ENCODE results near the gene PDE2A.
A peak's percentile ranks its signal among the peaks of the same experiment; 100 is the strongest.

The PDE2A gene

GRCh38 chr11:72589802-72590761 lies 84.1 kb downstream of the PDE2A start:
- peak in 1 of 2 experiments; percentile 46 for DNase-seq (ENCODE audit: low read depth in 2 of 2)

- no peak for DNase-seq (ENCODE audit: low read depth in 2 of 2)
Observed at GRCh38 chr11:72588421-72589410, 85.5 kb downstream of the PDE2A start.

GRCh38 chr11:72587696-72588095 lies 86.5 kb downstream of the PDE2A start:
- no peak for DNase-seq (ENCODE audit: low read depth in 2 of 2)

- DNase-seq (ENCODE audit: low read depth in 2 of 2): no peak
Observed at GRCh38 chr11:72586321-72587090, 87.7 kb downstream of the PDE2A start.

- peak in 1 of 2 experiments; percentile 42 for DNase-seq (ENCODE audit: low read depth in 2 of 2)
Observed at GRCh38 chr11:72585762-72586311, 88.4 kb downstream of the PDE2A start.

GRCh38 chr11:72584939-72585597 lies 89.2 kb downstream of the PDE2A start:
- no peak for DNase-seq (ENCODE audit: low read depth in 2 of 2)

- peak; percentile 26 to 37 for DNase-seq (ENCODE audit: low read depth in 2 of 2)
Observed at GRCh38 chr11:72584293-72584938, 89.8 kb downstream of the PDE2A start.

- DNase-seq (ENCODE audit: low read depth in 2 of 2): no peak
Observed at GRCh38 chr11:72583616-72584292, 90.5 kb downstream of the PDE2A start.

GRCh38 chr11:72583177-72583553 lies 91.1 kb downstream of the PDE2A start:
- DNase-seq (ENCODE audit: low read depth in 2 of 2): no peak

- DNase-seq (ENCODE audit: low read depth in 2 of 2): no peak
Observed at GRCh38 chr11:72582206-72583176, 91.7 kb downstream of the PDE2A start.

- no peak for DNase-seq (ENCODE audit: low read depth in 2 of 2)
Observed at GRCh38 chr11:72581067-72581466, 93.2 kb downstream of the PDE2A start.

- DNase-seq (ENCODE audit: low read depth in 2 of 2): no peak
Observed at GRCh38 chr11:72580642-72580950, 93.6 kb downstream of the PDE2A start.

- no peak for DNase-seq (ENCODE audit: low read depth in 2 of 2)
Observed at GRCh38 chr11:72579816-72580641, 94.2 kb downstream of the PDE2A start.

- no peak for DNase-seq (ENCODE audit: low read depth in 2 of 2)
Observed at GRCh38 chr11:72578991-72579815, 95.0 kb downstream of the PDE2A start.

GRCh38 chr11:72578566-72578965 lies 95.7 kb downstream of the PDE2A start:
- DNase-seq (ENCODE audit: low read depth in 2 of 2): no peak

GRCh38 chr11:72578051-72578450 lies 96.2 kb downstream of the PDE2A start:
- no peak for DNase-seq (ENCODE audit: low read depth in 2 of 2)

- no peak for DNase-seq (ENCODE audit: low read depth in 2 of 2)
Observed at GRCh38 chr11:72577271-72577721, 96.9 kb downstream of the PDE2A start.
